Peyer's patch (tissue), 4 donors: ENCODE data around the gene NSMCE4A.

Source experiments
- CTCF ChIP-seq, 6 experiments: fragments of 450-650 bp in 4 of 6; fragments of 200-600 bp in 2 of 6; sonication (generic) in 1 of 6; IDR thresholded peaks; one replicate each; pipeline ENCODE4 v1.5.1; 2017 to 2019; ENCODE audit warnings: antibody characterized with exemption in 6 of 6, mild to moderate bottlenecking in 3 of 6, moderate library complexity in 1 of 6
- POLR2A ChIP-seq, 2 donors: fragments of 450-650 bp; IDR thresholded peaks; one replicate each; pipeline ENCODE4 v1.5.1; 2017; ENCODE audit warnings: antibody characterized with exemption in 2 of 2, mild to moderate bottlenecking in 2 of 2, moderate library complexity in 2 of 2

- TF ChIP-seq CTCF (IDR thresholded peaks at IDR 0.05) (no peak), POLR2A (IDR thresholded peaks at IDR 0.05) (no peak)
Observed at GRCh38 chr10:122012731-122013130, 37.7 kb upstream of the NSMCE4A start.
